Astrocyte (in vitro differentiated cells and primary cell): ENCODE results near the gene TNK1.

ENCODE experiments used
- CTCF ChIP-seq: IDR thresholded peaks from 2 replicates; pipeline ENCODE4 v1.5.1; 2011; ENCODE audit warnings: low read depth, mild to moderate bottlenecking, inconsistent platforms, low read length, moderate library complexity; ENCODE audit not compliant: insufficient read depth
- EZH2 ChIP-seq: IDR thresholded peaks from 2 replicates; pipeline ENCODE4 v1.6.1; 2012; ENCODE audit warnings: mild to moderate bottlenecking, low read length, inconsistent platforms; ENCODE audit not compliant: insufficient read depth

- no peak for TF ChIP-seq CTCF
- no peak for TF ChIP-seq EZH2
Observed at GRCh38 chr17:7425316-7425715, 44.4 kb downstream of the TNK1 start, which contains the start of gene SPEM2.
